ENCODE data around the gene UVRAG. TPM values are rescaled to one million over a fixed set of nuclear protein-coding genes. Genes with fewer than 3 reads are reported as not detected.

UVRAG gene
- polyA plus RNA-seq, 1 donor (not counting 4 experiments of a cell fraction or from before 2014, with no cell fraction given) = 11.9 TPM

DNA sequence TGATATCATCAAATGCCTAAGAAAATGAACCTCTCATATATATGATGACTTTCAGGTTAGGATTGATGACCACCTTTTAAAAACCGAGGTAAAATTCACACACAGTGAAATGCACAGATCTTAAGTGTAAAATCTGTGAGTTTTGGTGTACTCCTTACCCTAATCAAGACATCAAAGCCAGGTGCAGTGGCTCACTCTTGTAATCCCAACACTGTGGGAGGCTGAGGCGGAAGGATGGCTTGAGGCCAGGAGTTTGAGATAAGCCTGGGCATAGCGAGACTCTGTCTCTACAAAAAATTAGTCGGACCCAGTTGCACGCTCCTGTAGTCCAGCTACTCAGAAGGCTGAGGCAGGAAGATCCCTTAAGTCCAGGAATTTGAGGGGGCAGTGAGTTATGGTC lies 140.4 kb downstream of the UVRAG start:
- H3K27ac ChIP-seq (ENCODE audit: control insufficient read depth, insufficient read depth, low read length) = no peak overlapping the region
- DNase-seq (ENCODE audit: low read depth, low spot score) (no peak), FAIRE-seq (no peak)
- TF ChIP-seq EZH2 (IDR thresholded peaks at IDR 0.05; ENCODE audit: low read length) (no peak), CTCF (optimal IDR thresholded peaks at IDR 0.05 in 1 of 3, IDR thresholded peaks at IDR 0.05 in 1 of 3, conservative IDR thresholded peaks at IDR 0.05 in 1 of 3; ENCODE audit: extremely low read depth in 1 of 3, insufficient read depth in 2 of 3, low read length in 3 of 3) (no peak)
- H3K36me3 ChIP-seq (ENCODE audit: control insufficient read depth in 2 of 2, extremely low read depth in 1 of 2, insufficient read depth in 2 of 2, low read length in 2 of 2) = no peaks in the 10 kb centered on the region
- dilution Hi-C loops (cut with MboI; ENCODE audit: extremely low pct_ligation_motif_present, low sequenced_read_pairs) = no loop called here
- H2AFZ ChIP-seq (ENCODE audit: control insufficient read depth, low read length) = no peak overlapping the region
- H3K4me2 ChIP-seq (ENCODE audit: control insufficient read depth, extremely low read depth, insufficient read depth, low read depth, low read length) = no peak overlapping the region
- H3K9me1 ChIP-seq (ENCODE audit: control insufficient read depth, extremely low read depth, insufficient read depth, low read length) = no peaks in the 10 kb centered on the region
- H3K4me1 ChIP-seq (ENCODE audit: control insufficient read depth, extremely low read depth, insufficient read depth, low read length) = peaks cover 3% of the 10 kb centered on the region
- no peaks in the 10 kb centered on the region for H3K79me2 ChIP-seq (ENCODE audit: control insufficient read depth, insufficient read depth, low read length)
- H3K9me3 ChIP-seq (ENCODE audit: control insufficient read depth, low read depth, low read length) = no peaks in the 10 kb centered on the region
- H3K27me3 ChIP-seq (ENCODE audit: control insufficient read depth, extremely low read depth, insufficient read depth, low read length) = no peaks in the 10 kb centered on the region
- H4K20me1 ChIP-seq (ENCODE audit: control insufficient read depth, extremely low read depth, insufficient read depth, low read length) = no peaks in the 10 kb centered on the region
- no peak overlapping the region for H3K9ac ChIP-seq (ENCODE audit: control insufficient read depth, extremely low read depth, insufficient read depth, low read length)
- H3K4me3 ChIP-seq (ENCODE audit: control insufficient read depth in 2 of 3, extremely low read depth in 1 of 3, insufficient read depth in 2 of 3, low read depth in 1 of 3, low read length in 3 of 3) = no peak overlapping the region

GRCh38 chr11:75959540-75959939 lies 144.5 kb downstream of the UVRAG start:
- Histone ChIP-seq H4K20me1 (ENCODE audit: control insufficient read depth, extremely low read depth, insufficient read depth, low read length) (no peaks in the 10 kb centered on the region), H2AFZ (ENCODE audit: control insufficient read depth, low read length) (no peak overlapping the region), H3K36me3 (ENCODE audit: control insufficient read depth in 2 of 2, extremely low read depth in 1 of 2, insufficient read depth in 2 of 2, low read length in 2 of 2) (no peaks in the 10 kb centered on the region), H3K9ac (ENCODE audit: control insufficient read depth, extremely low read depth, insufficient read depth, low read length) (no peak overlapping the region), H3K79me2 (ENCODE audit: control insufficient read depth, insufficient read depth, low read length) (no peaks in the 10 kb centered on the region), H3K4me2 (ENCODE audit: control insufficient read depth, extremely low read depth, insufficient read depth, low read depth, low read length) (no peak overlapping the region), H3K9me3 (ENCODE audit: control insufficient read depth, low read depth, low read length) (no peaks in the 10 kb centered on the region), H3K9me1 (ENCODE audit: control insufficient read depth, extremely low read depth, insufficient read depth, low read length) (no peaks in the 10 kb centered on the region), H3K27me3 (ENCODE audit: control insufficient read depth, extremely low read depth, insufficient read depth, low read length) (no peaks in the 10 kb centered on the region), H3K27ac (ENCODE audit: control insufficient read depth, insufficient read depth, low read length) (no peak overlapping the region), H3K4me3 (ENCODE audit: control insufficient read depth in 2 of 3, extremely low read depth in 1 of 3, insufficient read depth in 2 of 3, low read depth in 1 of 3, low read length in 3 of 3) (no peak overlapping the region), H3K4me1 (ENCODE audit: control insufficient read depth, extremely low read depth, insufficient read depth, low read length) (no peaks in the 10 kb centered on the region)
- dilution Hi-C loops (cut with MboI; ENCODE audit: extremely low pct_ligation_motif_present, low sequenced_read_pairs) = no loop called here
- FAIRE-seq = no peak
- DNase-seq (ENCODE audit: low read depth, low spot score) = no peak
- TF ChIP-seq EZH2 (IDR thresholded peaks at IDR 0.05; ENCODE audit: low read length) = no peak
- TF ChIP-seq CTCF (optimal IDR thresholded peaks at IDR 0.05 in 1 of 3, IDR thresholded peaks at IDR 0.05 in 1 of 3, conservative IDR thresholded peaks at IDR 0.05 in 1 of 3; ENCODE audit: extremely low read depth in 1 of 3, insufficient read depth in 2 of 3, low read length in 3 of 3) = no peak
